Lung (tissue), 12 donors: ENCODE measurements around the gene CRABP2. TPM values are rescaled to one million over a fixed set of nuclear protein-coding genes. Genes with fewer than 3 reads are reported as not detected.

Experiments used
- ATAC-seq: fragments of 200-7000 bp; cut with Tn5 transposase; one replicate; pipeline ENCODE4 v1.9.1; 2020; ENCODE audit warnings: moderate number of reproducible peaks; ENCODE audit not compliant: insufficient read depth, low FRiP score
- DNase-seq, 3 donors: peaks; one replicate each; pipeline ENCODE4 v3.0.0-alpha.2; 2013 to 2017
- H3K27ac ChIP-seq, 2 donors: one replicate each; pipeline ENCODE4 v1.5.1; 2013; ENCODE audit warnings: mild to moderate bottlenecking in 2 of 2, moderate library complexity in 2 of 2, control low read depth in 1 of 2, inconsistent platforms in 1 of 2, low read depth in 1 of 2, low read length in 1 of 2
- H3K27me3 ChIP-seq, 3 donors: one replicate each; pipeline ENCODE4 v1.5.1; 2013; ENCODE audit warnings: low read length in 2 of 3; ENCODE audit not compliant: control insufficient read depth in 3 of 3, insufficient read depth in 3 of 3
- H3K36me3 ChIP-seq, 4 donors: one replicate each; pipeline ENCODE4 v1.5.1; 2013; ENCODE audit warnings: low read length in 4 of 4, mild to moderate bottlenecking in 1 of 4, moderate library complexity in 1 of 4; ENCODE audit not compliant: control insufficient read depth in 4 of 4, insufficient read depth in 4 of 4
- H3K4me1 ChIP-seq, 5 donors: one replicate each; pipeline ENCODE4 v1.5.1; 2013; ENCODE audit warnings: low read length in 5 of 5, mild to moderate bottlenecking in 2 of 5, moderate library complexity in 1 of 5; ENCODE audit not compliant: control insufficient read depth in 5 of 5, insufficient read depth in 5 of 5
- H3K4me3 ChIP-seq: one replicate; pipeline ENCODE4 v1.5.1; 2013; ENCODE audit warnings: mild to moderate bottlenecking, control low read depth, moderate library complexity
- H3K9ac ChIP-seq, 2 donors: one replicate each; pipeline ENCODE4 v1.5.1; 2013; ENCODE audit warnings: low read length in 2 of 2, control low read depth in 1 of 2; ENCODE audit not compliant: insufficient read depth in 1 of 2
- H3K9me3 ChIP-seq, 4 donors: one replicate each; pipeline ENCODE4 v1.5.1; 2013; ENCODE audit warnings: low read length in 3 of 4, mild to moderate bottlenecking in 1 of 4, moderate library complexity in 1 of 4; ENCODE audit not compliant: control insufficient read depth in 4 of 4, insufficient read depth in 3 of 4
- CTCF ChIP-seq: IDR thresholded peaks from 2 replicates; pipeline ENCODE4 v1.5.1; 2012; ENCODE audit warnings: mild to moderate bottlenecking; ENCODE audit errors: control extremely low read depth, extremely low read depth
- WGBS, 2 donors: extraction: QIAGEN DNeasy Blood & Tissue Kit; methylation state at CpG; one replicate each; pipeline ENCODE4 v1.1.7; 2013; 5-methylcytosine and 5-hydroxymethylcytosine counted together
- polyA plus RNA-seq, 2 donors: library from polyadenylated mRNA; stranded (reverse); fragments of 200-250 nt; gene quantifications; one replicate each; pipeline ENCODE4 v1.2.1, GENCODE V29; 2013
- total RNA-seq, 2 donors: library from RNA; depleted of rRNA in 1 of 2; stranded (reverse); fragments of >200 nt in 1 of 2; gene quantifications; one replicate each; pipeline ENCODE4 v1.2.1, GENCODE V29; 2014 to 2021
- donor health status: control.
- donor health status: control.
- donor health status: Bipolar disorder and iron deficiency.
- donor health status: healthy.
- donor health status: DM: yes; HTN: yes; CAD: no.

Gene CRABP2
- total and polyA plus RNA-seq, 4 donors: 1.3 to 13.6 (median 4.9) TPM

- H3K27me3 ChIP-seq: no peaks in the 10 kb centered on the region
- DNase-seq (no peak), ATAC-seq (no peak)
- H3K27ac ChIP-seq: no peak overlapping the region
- no peak overlapping the region for H3K4me3 ChIP-seq
- H3K4me1 ChIP-seq: peaks cover 0 to 15% (median 0%) of the 10 kb centered on the region in 5 donors
- H3K9me3 ChIP-seq: no peaks in the 10 kb centered on the region
- 86 to 94% methylated on average over 2 of the region's 2 CpGs for WGBS, 2 donors
- TF ChIP-seq CTCF: no peak
- H3K36me3 ChIP-seq: peaks cover 3 to 33% (median 11%) of the 10 kb centered on the region in 4 donors
- H3K9ac ChIP-seq: no peak overlapping the region
These were observed 33.5 kb upstream of the CRABP2 start for GRCh38 chr1:156738916-156739315.

DNA sequence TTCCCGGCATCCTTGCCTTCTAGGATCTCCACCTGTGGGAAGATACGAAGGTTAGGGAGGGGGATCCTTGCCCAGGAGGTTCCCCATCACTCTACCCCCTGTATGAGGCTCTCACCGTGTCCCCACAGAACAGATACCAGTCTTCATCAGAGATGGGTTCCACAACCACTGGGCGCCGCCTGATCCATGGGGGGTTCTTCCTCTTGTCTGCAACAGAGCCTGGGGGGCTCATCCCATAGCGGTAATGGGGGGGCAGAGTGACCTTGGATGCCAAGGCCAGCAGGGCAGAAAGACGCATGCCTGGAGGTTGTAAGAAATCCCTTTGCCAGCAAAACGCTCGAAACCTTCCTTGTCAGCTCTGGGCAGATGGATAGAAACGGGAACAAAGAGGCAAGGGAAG lies 33.0 kb upstream of the CRABP2 start:
- 89 to 90% methylated on average over 10 of the region's 10 CpGs for WGBS, 2 donors
- Histone ChIP-seq H3K4me3 (no peak overlapping the region), H3K9ac (no peak overlapping the region), H3K27ac (no peak overlapping the region), H3K4me1 (peaks cover 0 to 15% (median 0%) of the 10 kb centered on the region in 5 donors), H3K9me3 (no peaks in the 10 kb centered on the region), H3K36me3 (peaks cover 2 to 32% (median 11%) of the 10 kb centered on the region in 4 donors), H3K27me3 (no peaks in the 10 kb centered on the region)
- ATAC-seq (no peak), DNase-seq (no peak)
- TF ChIP-seq CTCF: no peak

DNA sequence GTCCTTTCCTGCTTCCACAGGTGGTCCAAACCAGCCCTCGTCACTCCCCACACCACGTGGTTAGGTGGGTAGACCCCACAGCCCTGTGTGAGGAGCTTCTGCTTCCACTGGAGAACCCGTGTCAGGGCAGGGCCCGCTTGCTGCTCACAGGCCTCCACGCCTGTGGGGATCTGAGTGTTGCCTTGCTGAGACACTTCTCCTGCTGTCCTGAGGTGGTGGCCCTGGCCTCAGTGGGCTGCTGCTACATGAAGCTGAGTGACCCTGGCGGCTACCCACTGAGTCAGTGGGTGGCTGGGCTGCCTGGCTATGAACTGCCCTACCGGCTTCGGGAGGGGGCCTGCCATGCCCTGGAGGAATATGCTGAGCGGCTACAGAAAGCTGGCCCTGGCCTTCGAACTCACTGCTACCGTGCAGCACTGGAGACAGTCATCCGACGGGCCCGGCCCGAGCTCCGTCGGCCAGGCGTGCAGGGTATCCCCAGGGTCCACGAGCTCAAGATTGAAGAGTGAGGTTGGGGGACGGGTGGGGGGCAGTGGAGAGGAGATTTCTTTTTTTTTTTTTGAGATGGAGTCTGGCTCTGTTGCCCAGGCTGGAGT lies 28.7 kb upstream of the CRABP2 start:
- DNase-seq (no peak), ATAC-seq (no peak)
- WGBS, 2 donors: 94 to 98% methylated on average over 20 of the region's 20 CpGs
- no peak for TF ChIP-seq CTCF
- Histone ChIP-seq H3K4me3 (no peak overlapping the region), H3K27ac (no peak overlapping the region), H3K27me3 (no peaks in the 10 kb centered on the region), H3K4me1 (peaks cover 0 to 5% (median 0%) of the 10 kb centered on the region in 5 donors), H3K9me3 (no peaks in the 10 kb centered on the region), H3K36me3 (peaks cover 0 to 31% (median 13%) of the 10 kb centered on the region in 4 donors), H3K9ac (no peak overlapping the region)
